Measurements from ENCODE around the gene PTPRM.

GRCh38 chr18:7808992-7809391 lies 241.9 kb downstream of the PTPRM start:
- no peak for TF ChIP-seq EZH2 (IDR thresholded peaks at IDR 0.05; ENCODE audit: borderline replicate concordance, insufficient read depth, low read length, poor library complexity, severe bottlenecking)
- TF ChIP-seq TAF1 (IDR thresholded peaks at IDR 0.05; ENCODE audit: low read depth): no peak
- TF ChIP-seq, protein P1, sequence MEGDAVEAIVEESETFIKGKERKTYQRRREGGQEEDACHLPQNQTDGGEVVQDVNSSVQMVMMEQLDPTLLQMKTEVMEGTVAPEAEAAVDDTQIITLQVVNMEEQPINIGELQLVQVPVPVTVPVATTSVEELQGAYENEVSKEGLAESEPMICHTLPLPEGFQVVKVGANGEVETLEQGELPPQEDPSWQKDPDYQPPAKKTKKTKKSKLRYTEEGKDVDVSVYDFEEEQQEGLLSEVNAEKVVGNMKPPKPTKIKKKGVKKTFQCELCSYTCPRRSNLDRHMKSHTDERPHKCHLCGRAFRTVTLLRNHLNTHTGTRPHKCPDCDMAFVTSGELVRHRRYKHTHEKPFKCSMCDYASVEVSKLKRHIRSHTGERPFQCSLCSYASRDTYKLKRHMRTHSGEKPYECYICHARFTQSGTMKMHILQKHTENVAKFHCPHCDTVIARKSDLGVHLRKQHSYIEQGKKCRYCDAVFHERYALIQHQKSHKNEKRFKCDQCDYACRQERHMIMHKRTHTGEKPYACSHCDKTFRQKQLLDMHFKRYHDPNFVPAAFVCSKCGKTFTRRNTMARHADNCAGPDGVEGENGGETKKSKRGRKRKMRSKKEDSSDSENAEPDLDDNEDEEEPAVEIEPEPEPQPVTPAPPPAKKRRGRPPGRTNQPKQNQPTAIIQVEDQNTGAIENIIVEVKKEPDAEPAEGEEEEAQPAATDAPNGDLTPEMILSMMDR (IDR thresholded peaks at IDR 0.05; ENCODE audit: poor library complexity, severe bottlenecking): no peak
- TF ChIP-seq POLR2AphosphoS5 (IDR thresholded peaks at IDR 0.05): no peak
- no peak for TF ChIP-seq RAD21 (conservative IDR thresholded peaks at IDR 0.05)
- no peak for TF ChIP-seq SMC3 (conservative IDR thresholded peaks at IDR 0.05; ENCODE audit: poor library complexity)
